Adrenal gland (tissue), 5 donors: ENCODE measurements around the gene MSRB1.
A peak's percentile ranks its signal among the peaks of the same experiment; 100 is the strongest.

Experiments
- POLR2A ChIP-seq, 2 donors: fragments of 450-650 bp; IDR thresholded peaks; one replicate each; pipeline ENCODE4 v1.6.1; 2017; ENCODE audit warnings: antibody characterized with exemption in 2 of 2, mild to moderate bottlenecking in 2 of 2, moderate library complexity in 1 of 2
- TF ChIP-seq, protein P1 (sequence below), 6 experiments: fragments of 450-650 bp in 4 of 6; fragments of 200-600 bp in 2 of 6; sonication (generic) in 1 of 6; IDR thresholded peaks; 1 replicate in 5 of 6; 2 replicates in 1 of 6; pipeline versions ENCODE4 v1.5.1 to v1.8.0; 2016 to 2021; ENCODE audit warnings: antibody characterized with exemption in 6 of 6, mild to moderate bottlenecking in 2 of 6, moderate library complexity in 1 of 6
- donor health status: DM: no; HTN: no; CAD: no.

DNA sequence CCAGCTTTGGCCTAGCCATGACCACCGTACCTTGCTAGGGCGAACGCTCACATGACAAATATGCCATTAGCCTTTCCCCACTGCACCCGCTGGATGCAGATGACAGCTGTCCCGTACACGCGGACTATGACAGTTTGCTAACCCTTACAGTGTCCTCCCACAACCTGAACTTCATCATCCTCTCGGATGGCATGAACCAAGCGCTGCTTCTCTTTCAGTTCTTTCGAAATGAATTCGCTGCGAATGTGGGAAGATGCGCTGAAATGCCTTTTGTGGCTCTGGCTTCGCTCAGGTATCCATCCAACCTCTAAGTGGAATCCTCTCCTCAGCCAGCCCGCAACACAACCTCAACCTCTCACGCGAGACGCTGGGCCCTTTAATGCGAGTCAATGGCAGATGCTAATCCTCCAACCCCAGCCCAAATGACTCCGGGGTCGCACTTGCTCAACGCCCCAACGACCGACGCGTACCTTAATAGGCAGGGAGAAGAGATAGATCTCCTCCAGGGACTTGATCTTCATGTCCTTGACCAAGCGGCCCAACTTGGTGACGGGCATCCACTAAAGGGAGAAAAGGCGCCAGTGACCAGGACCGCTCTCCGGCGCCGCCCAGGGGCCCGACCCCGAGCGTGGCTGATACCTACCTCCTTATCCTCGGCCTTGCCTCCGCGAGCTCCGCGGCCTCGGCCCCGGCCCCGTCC lies 21.0 kb upstream of the MSRB1 start:
- TF ChIP-seq POLR2A (IDR thresholded peaks at IDR 0.05): no peak
- TF ChIP-seq, protein P1, sequence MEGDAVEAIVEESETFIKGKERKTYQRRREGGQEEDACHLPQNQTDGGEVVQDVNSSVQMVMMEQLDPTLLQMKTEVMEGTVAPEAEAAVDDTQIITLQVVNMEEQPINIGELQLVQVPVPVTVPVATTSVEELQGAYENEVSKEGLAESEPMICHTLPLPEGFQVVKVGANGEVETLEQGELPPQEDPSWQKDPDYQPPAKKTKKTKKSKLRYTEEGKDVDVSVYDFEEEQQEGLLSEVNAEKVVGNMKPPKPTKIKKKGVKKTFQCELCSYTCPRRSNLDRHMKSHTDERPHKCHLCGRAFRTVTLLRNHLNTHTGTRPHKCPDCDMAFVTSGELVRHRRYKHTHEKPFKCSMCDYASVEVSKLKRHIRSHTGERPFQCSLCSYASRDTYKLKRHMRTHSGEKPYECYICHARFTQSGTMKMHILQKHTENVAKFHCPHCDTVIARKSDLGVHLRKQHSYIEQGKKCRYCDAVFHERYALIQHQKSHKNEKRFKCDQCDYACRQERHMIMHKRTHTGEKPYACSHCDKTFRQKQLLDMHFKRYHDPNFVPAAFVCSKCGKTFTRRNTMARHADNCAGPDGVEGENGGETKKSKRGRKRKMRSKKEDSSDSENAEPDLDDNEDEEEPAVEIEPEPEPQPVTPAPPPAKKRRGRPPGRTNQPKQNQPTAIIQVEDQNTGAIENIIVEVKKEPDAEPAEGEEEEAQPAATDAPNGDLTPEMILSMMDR (IDR thresholded peaks at IDR 0.05): peak in 2 of 6 experiments; percentile 20 to 26
